Chondrocyte (in vitro differentiated cells): ENCODE results near the gene ZIC4. TPM values are rescaled to one million over a fixed set of nuclear protein-coding genes. Genes with fewer than 3 reads are reported as not detected.

Source experiments
- DNase-seq: peaks from one replicate; pipeline ENCODE4 v3.0.0; 2021; ENCODE audit warnings: mixed read lengths, low spot score
- H3K27ac Mint-ChIP-seq: one replicate; pipeline ENCODE4 v1.8.0; 2021; ENCODE audit warnings: mild to moderate bottlenecking, moderate library complexity, mixed read lengths; ENCODE audit not compliant: unreplicated experiment
- H3K27me3 Mint-ChIP-seq: 2 replicates; pipeline ENCODE4 v1.8.0; 2021; ENCODE audit warnings: low read depth, mixed read lengths
- H3K36me3 Mint-ChIP-seq: 2 replicates; pipeline ENCODE4 v1.8.0; 2021; ENCODE audit warnings: low read depth, mixed read lengths
- H3K4me1 Mint-ChIP-seq: 2 replicates; pipeline ENCODE4 v1.8.0; 2021; ENCODE audit warnings: low read depth, mild to moderate bottlenecking, mixed read lengths
- H3K4me3 Mint-ChIP-seq: one replicate; pipeline ENCODE4 v1.8.0; 2021; ENCODE audit warnings: mild to moderate bottlenecking, moderate library complexity, mixed read lengths; ENCODE audit not compliant: unreplicated experiment
- H3K9me3 Mint-ChIP-seq: 2 replicates; pipeline ENCODE4 v1.8.0; 2021; ENCODE audit warnings: low read depth, mixed read lengths
- CTCF ChIP-seq: fragments of 200-600 bp; sonication (generic); IDR thresholded peaks from 2 replicates; pipeline ENCODE4 v1.5.0; 2021; ENCODE audit warnings: antibody characterized with exemption, mild to moderate bottlenecking, moderate library complexity
- total RNA-seq: library from RNA; stranded (reverse); gene quantifications from 3 replicates; pipeline ENCODE4 v1.2.1, GENCODE V29; 2021

Gene ZIC4
- total RNA-seq, 1 donor from 2014 or later = 1.7 TPM

- DNase-seq = no peak
- no peak for TF ChIP-seq CTCF
- Mint-ChIP-seq H3K27ac (no peak overlapping the region), H3K4me3 (no peak overlapping the region), H3K9me3 (no peaks in the 10 kb centered on the region), H3K36me3 (peaks cover 5% of the 10 kb centered on the region), H3K4me1 (peaks cover 47% of the 10 kb centered on the region), H3K27me3 (peaks cover 55% of the 10 kb centered on the region)
These were observed 11.4 kb upstream of the ZIC4 start for GRCh38 chr3:147417551-147418295.

GRCh38 chr3:147416931-147417330 lies 10.6 kb upstream of the ZIC4 start:
- no peak for DNase-seq
- H3K4me1 Mint-ChIP-seq = peaks cover 46% of the 10 kb centered on the region
- no peak overlapping the region for H3K4me3 Mint-ChIP-seq
- H3K9me3 Mint-ChIP-seq = no peaks in the 10 kb centered on the region
- peaks cover 8% of the 10 kb centered on the region for H3K36me3 Mint-ChIP-seq
- H3K27me3 Mint-ChIP-seq = peaks cover 50% of the 10 kb centered on the region
- H3K27ac Mint-ChIP-seq = no peak overlapping the region
- no peak for TF ChIP-seq CTCF

GRCh38 chr3:147415874-147416273 lies 9.5 kb upstream of the ZIC4 start:
- TF ChIP-seq CTCF = peak; percentile 53
- no peak for DNase-seq
- H3K4me3 Mint-ChIP-seq = no peak overlapping the region
- H3K9me3 Mint-ChIP-seq = no peaks in the 10 kb centered on the region
- H3K27me3 Mint-ChIP-seq = peaks cover 53% of the 10 kb centered on the region
- H3K36me3 Mint-ChIP-seq = peaks cover 8% of the 10 kb centered on the region
- no peak overlapping the region for H3K27ac Mint-ChIP-seq
- H3K4me1 Mint-ChIP-seq = peaks cover 50% of the 10 kb centered on the region

GRCh38 chr3:147415286-147415685 lies 8.9 kb upstream of the ZIC4 start:
- Mint-ChIP-seq H3K4me3 (no peak overlapping the region), H3K4me1 (peaks cover 54% of the 10 kb centered on the region)

More at GRCh38 chr3:147415286-147415685, 8.9 kb upstream of the ZIC4 start:
- H3K27me3 Mint-ChIP-seq = peaks cover 53% of the 10 kb centered on the region
- no peak for TF ChIP-seq CTCF
- peak overlapping the region; percentile 62 for H3K27ac Mint-ChIP-seq
- no peaks in the 10 kb centered on the region for H3K9me3 Mint-ChIP-seq
- H3K36me3 Mint-ChIP-seq = peaks cover 8% of the 10 kb centered on the region
- DNase-seq = no peak
